DMS114 treated with DMSO at 0.1 percent for 48 hours (cell line): Measurements from ENCODE around the gene IRF1.

Source experiments
- DNase-seq: peaks from one replicate; lab custom pipeline; 2025; ENCODE audit not compliant: unreplicated experiment; lab: John Stamatoyannopoulos, UW

IRF1 gene

DNA sequence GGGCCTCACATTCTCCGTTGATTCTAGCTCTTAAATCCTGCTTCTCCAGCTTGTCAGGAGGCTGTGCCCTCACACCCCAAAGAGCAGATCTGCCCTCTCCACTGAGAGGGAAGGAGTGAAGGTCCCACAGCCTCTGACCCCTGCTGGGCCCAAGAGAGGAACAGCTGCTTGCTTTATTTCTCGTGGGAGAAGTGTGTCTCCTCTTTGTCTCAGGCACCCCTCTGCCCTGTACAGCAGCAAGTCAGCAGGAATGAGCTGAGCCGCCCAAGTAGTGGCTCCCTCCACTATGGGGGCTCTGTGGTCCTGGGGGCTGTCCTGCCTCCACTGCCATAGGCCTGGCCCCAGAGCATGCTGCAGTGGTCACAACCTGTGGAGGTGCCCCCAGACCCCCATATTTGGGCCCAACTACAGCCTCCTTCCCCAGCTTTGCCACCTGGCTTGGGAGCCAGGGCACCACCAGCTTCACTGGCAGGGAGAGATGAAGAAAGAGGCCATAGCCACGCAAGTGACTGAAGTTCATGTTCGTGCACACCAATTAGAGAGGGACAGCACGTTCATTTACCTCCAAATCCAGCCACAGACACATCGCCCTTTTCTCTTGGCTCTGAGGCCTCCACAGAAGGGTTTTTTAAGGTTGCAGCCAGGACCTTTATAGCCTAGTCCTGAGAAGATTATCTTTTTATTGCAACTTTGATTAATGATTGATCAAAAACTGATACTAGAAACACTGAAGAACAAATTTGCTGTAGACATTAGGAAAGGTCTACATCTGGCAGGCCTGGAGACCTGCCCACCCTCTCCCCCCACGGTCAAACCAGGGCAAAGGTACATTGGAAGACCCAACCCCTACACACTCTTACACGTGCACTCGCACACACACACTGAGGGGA, 27.5 kb downstream of the IRF1 start:
- no peak for DNase-seq

DNA sequence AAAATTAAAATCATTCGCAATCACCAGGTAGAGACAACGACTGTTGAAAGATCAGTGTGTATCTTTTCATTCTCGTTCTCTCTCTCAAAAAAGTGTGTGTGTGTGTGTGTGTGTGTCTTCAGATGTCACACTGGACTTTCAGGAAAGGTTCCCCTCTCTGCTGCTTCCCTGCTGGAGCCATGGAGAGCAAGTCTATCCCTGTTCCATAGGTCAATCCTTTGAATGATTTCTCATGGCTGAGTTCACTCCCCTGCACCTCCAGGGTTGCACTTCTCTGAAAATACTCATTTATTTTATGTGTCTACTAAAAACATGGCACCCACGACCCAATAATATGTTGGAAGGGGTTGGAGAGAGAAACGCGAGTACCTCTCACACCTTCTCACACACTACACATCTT, 28.2 kb downstream of the IRF1 start:
- no peak for DNase-seq

DNA sequence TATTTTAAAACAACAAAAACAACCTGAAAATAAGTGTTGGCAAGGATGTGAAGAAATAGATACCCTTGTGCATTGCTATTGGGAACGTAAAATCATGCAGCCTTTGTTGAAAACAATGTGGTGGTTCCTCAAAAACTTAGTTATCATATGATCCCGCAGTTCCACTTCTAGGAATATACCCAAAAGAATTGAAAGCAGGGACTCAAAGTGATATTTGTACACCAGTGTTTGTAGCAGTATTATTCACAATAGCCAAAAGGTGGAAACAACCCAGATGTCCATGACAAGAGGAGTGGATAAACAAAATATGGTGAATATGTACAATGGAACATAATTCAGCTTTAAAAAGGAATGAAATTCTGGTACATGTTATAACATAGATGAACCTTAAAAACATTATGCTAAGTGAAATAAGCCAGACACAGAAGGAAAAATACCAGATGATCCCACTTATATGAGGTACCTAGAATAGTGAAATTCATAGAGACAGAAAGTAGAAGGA, 29.0 kb downstream of the IRF1 start:
- no peak for DNase-seq

DNA sequence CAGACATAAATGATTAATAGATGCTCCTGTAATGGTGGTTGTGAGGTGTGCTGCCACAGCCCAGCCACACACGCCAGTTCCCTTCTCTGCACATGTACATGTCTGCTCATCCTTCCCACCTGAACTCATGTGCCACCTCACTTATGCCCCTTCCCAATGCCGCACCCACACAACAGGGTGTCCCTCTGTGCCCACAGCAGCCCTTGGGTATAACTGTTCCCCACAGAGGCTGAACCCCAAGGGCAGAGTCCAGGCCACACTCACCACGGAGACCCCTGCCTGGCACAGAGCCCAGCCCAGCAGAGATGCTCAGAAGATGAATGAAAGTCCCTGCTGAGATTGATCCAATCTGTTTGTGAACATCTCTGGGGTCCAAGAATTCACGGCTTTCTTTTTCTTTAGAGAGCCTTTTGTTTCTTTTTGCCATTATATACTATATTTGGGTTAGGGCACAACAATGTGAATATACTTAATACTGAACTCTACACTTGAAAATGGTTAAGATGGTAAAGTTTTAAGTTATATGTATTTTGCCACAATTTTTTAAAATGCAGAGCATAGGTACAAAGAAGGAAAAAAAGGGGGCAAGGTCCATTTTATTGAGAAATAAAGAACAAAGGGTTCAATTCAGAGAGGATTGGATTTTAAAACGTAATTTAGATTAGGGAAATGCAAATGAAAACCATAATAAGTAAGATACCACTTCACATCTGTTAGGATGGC, 29.6 kb downstream of the IRF1 start:
- no peak for DNase-seq

DNA sequence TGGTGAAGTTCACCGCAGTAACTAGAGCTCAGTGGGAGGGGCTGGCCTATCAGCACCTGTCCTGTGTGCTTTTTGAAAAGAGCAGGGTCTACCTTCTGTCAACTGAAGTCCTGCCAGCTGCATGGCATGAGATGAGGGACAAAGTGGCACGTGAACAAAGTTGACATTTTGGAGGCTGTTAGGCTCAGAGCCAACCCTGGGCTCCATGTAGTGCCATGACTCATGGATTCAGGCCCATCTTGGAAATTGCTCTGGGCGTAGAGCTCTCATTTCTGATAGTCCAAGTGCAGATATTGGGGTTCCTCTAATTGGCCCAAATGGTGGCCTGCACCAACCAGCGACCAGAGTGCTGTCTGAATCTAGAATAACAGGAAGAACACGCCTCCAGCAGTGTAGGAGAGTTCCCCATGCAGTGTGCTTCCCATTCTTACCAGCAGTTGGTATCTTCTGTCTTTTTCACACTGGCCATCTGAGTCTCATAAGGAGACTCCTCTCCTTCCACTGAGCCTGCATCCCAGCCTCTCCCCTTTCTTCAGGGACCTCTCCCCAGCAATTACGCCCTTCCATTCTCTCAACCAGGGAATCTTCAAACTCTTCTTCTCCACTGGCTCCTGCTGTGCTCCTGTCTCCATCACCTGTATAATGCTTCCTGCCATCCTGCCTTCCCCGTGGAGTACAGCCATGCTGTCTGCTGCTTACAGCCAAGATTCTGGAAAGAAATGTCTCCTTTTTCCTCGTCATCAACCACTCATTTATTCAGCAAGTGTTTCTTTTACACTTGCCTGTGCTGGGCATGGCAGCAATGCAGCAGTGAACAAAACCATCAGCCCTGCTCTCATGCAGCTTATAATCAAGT, 30.4 kb downstream of the IRF1 start:
- no peak for DNase-seq

DNA sequence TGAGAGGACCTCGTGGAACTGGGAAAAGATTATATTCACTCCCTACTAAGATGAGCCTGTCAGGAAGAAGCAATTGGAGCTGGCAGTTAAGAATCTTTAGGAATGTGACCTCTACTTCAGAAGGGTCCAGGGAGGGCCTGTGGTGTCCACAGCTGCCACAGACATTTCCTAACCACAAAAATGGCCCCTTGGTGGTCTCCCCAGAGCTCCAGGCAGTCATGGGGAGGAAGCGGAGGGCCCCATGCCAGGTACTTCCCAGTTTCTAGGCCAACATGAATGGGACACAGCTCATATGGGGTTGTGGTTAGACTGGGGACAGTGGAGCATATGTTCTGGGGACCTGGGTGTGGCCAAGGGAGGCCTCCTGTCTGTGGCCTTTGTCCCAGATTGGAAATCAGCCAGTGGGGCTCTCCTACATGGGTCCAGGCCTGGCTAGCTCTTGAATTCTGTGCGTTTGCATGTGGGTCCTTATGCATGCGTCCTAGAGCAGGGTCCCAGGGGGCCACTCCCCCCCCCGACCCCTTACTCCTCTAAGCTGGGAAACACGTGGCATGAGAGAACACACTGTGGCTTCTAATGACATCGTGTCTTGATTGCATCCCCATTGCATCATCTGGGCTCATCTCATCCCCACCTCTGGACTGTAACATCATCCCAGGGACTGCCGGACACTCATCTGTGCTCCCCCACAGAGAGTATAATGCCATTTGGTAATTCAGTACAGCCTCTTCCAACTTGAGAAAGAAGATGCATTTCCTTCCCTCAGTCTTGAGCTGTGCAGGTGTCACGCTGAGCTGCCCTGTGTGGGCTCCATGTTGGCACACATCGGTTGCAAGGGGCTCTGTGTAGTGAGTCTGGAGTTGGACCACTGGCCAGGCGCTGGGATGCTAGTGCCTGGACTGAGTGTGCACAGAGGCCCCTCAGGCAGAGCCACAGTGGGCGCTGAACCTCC, 31.3 kb downstream of the IRF1 start:
- DNase-seq, result no peak

DNA sequence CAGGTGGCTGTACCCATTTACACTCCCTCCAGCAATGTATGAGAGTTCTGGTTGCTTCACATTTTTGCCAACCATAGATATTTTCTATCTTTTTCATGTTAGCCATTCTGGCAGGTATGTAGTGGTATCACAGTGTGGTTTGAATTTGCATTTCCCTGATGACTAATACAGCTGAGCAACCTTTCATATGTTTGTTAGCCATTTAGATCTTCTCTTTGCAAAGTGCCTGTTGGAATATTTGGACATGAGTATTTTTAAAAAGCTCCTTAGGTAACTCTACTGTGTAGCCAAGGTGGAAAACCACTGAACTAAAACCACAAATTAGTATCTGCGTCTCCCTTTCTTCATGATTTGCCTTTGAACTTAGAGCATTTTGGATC, 31.9 kb downstream of the IRF1 start:
- DNase-seq, result no peak

DNA sequence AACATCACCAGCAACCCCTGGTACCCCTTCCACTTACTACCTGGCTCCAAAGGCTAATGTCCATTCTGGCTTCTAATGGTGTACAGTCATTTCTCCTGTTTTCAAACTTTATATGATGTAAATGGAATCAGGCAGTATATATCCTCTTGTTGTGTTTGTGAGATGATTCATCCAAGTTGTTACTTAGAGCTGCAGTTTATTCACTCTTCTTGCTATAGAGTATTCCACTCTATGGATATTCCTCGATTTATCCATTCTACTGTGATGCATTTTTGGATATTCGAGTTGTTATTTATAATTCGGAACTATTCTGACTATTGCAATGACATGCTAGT, 32.4 kb downstream of the IRF1 start:
- no peak for DNase-seq

DNA sequence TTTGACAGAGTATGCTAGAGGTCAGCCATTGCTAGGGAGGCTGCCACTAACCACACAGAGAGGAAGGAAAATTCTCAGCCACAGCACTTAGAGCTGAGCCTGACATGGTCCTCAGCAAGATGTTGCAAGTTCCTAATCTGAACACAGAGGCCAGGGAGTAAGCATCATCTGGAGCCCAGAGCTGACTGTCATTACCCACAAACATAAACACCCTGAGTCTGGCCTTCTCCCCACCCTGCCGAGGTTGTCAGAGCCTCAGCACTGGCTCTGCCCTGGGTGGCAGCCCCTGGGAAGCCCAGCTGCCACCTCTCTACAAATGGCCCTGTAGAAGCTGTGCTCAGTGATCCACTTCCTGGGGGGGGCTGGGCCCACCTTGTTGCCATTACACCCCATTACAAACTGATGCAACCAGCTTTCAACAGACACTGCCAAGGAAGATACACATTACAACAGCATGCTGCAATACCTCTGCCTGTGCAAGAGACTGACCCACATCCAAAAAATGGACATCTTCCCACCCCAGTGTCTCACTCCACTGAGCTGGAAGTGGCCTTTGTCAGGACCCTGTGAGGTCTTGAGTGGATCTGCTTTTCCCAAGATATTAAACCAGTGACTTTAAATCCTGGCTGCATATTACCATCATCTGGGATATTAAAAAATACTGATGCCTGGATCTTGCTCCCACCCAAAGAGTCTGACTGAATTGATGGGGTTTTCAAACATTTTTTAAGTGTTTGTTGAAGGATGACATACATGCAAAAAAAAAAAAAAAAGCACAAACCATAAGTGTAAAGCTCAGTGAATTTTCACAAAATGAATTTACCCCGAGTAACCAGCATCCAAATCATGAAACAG, 33.0 kb downstream of the IRF1 start:
- DNase-seq, result no peak

DNA sequence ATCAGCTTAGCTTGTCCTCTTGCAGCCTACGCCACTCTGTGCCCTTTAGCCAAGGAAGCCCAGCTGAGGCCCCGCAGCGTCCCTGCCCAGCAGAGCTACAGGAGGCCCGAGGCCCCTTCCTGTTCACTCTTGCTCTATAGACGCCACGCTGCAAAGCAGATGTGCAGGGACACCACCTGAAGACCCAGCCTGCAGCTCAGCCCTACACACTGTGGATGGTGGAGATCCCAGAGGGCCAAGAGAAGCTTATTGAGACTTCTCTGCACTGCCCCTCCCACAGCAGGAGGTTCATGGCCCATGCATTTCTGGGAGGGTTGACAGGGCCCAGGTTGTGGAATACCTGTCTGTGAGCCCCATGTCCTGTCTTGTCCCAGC, 33.6 kb downstream of the IRF1 start:
- no peak for DNase-seq

DNA sequence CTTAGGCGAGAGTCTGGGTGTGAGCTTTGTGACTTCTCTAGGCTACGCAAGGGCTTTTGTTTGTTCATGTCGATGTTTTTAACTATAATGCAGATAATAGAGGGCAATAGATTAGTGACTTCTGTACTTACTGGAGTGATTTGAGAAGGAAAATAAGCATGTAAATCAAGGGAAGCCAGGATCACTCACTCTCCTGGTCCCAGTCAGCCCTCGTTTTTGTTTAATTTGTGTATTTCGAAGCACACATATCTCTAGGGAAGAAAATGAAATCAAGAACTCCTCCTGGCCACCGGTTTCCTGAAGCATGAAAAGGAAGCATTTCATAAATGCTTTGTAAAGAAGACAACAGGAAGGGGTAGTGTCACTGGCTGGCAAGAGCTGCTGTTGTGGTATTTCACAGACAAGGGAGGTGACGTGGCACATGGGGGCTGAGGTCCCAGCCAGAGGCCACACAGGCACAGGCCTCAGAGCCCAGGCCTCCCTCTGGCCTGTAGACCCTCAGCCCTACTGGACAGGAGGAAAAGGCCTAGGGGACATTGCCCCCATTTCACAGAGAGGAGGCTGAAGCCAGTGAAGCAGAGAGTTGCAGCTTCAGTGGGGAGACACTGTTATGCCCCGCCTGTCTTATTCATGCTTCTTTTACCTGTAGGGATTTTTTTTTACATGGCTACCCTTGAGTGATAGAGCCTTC, 34.1 kb downstream of the IRF1 start:
- DNase-seq, result no peak

DNA sequence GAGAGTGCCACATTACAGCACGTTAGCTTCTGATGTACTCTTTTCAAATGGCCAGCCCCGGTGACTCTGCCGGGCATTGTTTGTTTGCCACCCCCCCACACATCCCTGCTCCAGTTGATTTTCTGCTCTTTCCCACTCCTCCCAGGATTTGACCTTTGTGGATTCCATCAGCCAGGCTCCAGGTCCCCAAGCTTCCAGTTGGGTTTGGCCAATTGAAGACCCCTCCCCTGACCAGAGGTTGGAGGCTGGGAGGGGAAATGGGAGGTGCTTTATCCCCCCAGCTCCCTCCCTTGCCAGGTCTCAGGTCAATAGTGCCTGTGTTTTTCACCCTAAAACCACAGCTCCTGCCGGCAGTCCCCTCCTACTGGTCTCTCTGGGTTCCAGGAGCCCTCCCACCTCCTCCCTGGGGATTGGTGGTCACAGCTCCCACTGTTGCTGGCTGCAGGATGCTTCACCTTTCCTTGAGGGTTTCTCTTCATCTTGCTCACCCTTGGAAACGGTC, 34.9 kb downstream of the IRF1 start:
- DNase-seq, result no peak

DNA sequence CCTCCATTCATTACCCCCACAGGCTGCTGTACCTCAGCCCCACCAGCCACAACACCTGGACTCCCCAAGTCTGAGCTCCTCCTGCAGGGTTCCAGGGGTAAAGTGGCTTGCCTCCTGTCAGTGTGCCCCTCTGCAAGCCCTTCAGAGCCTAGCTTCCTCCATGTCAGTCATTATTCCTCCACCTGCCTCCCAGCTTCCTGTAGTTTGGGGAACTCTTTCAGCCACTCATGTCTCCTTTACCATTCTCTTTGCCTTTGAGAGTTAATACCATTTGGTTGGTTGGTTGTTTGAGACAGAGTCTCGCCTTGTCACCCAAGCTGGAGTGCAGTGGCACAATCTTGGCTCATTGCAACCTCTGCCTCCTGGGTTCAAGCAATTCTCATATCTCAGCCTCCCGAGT, 36.2 kb downstream of the IRF1 start:
- DNase-seq, result no peak

DNA sequence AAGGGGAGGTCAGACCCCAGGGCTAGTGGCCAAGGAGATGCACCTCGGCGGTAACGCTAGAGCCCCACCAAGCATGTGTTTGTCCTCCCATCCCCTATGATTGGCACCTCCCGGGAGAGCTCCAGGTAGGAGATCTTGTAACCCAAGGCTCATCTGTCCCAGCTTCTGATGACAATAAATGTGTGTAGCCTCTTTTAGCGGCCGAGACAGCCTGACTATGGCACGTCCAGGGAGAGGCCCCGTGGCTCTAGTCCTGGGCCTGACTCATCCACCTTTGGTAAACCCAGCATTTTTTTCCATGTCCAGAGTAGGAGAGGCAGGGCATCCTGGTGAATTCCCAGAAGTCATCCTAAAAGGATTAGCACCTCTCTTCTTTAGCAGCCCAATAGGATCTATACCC, 39.2 kb downstream of the IRF1 start:
- no peak for DNase-seq

DNA sequence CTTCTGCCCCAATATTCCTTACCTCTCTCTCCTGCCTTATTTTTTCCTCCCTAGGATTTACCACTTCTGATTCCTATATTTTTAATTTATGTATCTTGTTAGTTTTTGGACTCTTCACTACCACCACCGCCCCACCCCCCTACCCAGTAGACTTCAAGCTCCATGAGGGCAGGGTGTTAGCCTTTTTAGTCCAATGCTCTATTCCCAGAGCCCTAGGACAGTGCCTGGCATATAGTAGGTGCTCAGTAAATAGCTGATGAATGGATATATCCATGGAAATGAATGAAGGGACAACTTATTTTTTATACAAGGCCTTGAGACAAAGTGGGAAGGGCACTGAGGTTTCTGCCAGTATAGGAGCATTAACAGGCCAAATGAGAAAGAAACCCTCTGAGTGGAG, 41.5 kb downstream of the IRF1 start:
- DNase-seq, result no peak

DNA sequence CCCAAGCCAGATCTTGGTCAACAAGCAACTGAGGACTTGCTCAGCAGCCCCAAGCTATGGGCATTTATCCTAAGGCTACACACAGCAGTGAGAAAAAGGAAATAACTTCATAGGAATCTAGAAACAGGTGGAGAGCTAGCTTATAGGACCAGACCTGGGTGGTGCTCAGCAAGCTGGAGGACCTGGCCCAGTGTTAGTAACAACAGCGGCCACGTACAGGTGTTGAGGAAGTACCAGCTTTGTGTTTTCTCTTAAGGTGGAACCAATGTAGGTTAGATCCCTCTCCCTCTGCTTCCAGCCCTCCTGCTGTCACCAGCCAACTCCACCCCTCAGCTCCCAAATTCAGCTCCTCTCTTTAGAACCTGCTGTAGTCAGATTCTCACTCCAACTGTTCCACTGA, 43.4 kb downstream of the IRF1 start:
- DNase-seq, result no peak

DNA sequence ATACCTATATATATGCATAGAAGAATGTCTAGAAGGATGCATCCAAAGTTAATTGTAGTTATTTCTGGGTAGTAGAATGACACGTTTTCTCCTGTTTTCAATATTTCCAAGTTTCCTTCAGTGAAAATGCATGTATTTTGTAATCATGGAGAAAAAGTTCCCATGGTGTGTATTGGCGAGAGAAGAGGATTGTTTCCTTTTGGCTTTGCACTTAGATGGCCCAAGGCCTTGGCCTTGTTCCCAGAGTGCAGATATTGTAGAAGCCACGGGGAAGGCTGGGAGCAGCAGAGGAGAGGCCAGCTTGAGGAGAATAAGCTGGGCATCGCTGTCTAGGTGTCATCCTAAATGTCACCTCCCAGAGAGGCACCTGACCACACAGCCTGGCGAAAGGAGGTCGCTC, 44.0 kb downstream of the IRF1 start:
- no peak for DNase-seq

DNA sequence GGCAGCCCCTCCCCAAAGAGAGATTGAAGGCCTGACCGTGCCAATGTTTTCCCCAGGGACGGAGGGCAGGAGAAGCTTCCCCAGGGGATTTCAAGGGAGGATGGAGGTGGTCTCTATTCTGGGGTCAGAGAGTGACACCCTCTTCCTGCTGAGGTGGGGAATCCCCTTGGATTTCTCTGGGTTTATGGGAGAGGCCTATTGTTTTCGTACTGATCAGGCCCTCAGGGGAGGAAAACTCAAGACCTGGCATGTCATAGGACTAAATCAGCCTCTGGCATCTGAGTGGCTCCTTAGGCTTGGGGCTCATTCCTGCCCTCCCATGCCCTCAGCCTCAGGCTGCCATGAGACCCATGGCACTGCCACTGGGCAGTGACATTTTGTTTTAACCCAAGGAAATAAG, 44.6 kb downstream of the IRF1 start:
- no peak for DNase-seq

DNA sequence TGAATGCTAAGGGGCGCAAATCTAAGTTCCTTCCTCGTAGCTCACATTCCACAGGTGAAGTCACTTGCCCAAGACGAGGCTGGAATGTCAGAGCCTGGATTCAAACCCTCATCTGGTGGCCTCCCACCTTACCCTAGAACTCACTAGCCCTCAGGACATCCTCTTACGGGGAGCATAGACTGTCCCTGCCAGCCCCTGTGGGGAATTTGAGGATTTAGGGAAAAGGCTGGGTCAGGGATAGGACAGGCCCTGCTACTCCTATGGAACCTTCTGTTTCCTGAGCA, 45.0 kb downstream of the IRF1 start:
- DNase-seq, result no peak
